ENCODE measurements around the gene TIMP3. TPM values are rescaled to one million over a fixed set of nuclear protein-coding genes. Genes with fewer than 3 reads are reported as not detected.

Gene TIMP3
- total RNA-seq, 1 donor from 2014 or later: 8.3 TPM

DNA sequence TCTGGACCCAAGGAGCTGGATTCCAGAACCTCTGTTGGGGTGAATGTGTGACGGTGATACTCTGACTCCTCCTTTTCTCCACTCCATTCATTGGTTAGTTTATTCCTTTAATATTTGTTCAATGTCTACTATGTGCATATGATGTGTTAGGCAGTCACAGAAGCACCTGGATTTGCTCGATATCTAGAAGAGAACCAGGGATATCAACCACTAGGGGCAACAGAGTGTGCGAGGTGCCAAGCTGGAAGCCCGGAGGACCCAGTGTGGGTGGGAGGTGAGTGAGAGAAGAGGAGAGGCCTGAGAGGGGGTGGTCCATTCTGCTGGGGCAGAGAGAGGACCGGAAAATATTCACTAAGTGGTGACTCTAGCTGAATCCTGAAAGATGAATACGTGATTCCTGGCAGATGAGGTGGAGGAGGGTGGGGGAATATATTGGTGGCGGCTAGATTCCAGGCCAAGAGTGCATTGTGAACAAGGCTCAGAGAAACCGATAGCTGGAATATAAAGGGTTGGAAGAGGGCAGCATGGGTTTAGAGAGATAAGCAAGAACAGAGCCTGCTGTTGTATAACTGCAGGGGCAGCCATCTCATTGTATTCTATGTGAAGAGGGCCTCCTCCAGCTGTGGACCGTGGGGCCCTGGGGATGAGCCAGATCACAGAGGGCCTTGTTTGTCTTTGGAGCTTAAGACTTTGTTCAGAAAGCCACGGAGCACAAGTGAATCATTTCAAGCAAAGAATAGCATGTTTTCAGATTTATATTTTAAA is 6.9 kb upstream of the TIMP3 start:
- TF ChIP-seq, protein P1, sequence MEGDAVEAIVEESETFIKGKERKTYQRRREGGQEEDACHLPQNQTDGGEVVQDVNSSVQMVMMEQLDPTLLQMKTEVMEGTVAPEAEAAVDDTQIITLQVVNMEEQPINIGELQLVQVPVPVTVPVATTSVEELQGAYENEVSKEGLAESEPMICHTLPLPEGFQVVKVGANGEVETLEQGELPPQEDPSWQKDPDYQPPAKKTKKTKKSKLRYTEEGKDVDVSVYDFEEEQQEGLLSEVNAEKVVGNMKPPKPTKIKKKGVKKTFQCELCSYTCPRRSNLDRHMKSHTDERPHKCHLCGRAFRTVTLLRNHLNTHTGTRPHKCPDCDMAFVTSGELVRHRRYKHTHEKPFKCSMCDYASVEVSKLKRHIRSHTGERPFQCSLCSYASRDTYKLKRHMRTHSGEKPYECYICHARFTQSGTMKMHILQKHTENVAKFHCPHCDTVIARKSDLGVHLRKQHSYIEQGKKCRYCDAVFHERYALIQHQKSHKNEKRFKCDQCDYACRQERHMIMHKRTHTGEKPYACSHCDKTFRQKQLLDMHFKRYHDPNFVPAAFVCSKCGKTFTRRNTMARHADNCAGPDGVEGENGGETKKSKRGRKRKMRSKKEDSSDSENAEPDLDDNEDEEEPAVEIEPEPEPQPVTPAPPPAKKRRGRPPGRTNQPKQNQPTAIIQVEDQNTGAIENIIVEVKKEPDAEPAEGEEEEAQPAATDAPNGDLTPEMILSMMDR (conservative IDR thresholded peaks at IDR 0.05; ENCODE audit: low read depth, low read length): peak; percentile 14
- no peak overlapping the region for H3K4me3 ChIP-seq (ENCODE audit: low read depth, low read length)
- DNase-seq (ENCODE audit: low read depth): no peak

DNA sequence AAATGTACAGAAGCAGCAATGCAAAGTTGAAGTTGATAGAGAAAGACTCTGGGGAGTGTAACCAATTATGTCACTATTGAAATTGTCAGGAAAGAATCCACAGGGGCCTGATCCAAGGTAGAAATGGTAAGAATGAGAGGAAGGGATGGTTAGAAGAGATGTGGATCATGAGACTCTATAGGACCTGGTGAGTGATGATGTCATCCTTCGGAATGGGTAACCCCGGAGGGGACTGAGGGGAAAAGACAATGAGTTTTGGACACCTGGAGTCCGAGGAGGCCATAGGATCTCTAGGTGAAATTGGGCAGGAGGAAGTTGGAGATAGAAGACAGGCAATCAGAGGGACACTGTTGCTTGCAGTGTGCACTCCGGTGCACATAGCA is 6.3 kb upstream of the TIMP3 start:
- TF ChIP-seq, protein P1 (conservative IDR thresholded peaks at IDR 0.05; ENCODE audit: low read depth, low read length): no peak
- no peak overlapping the region for H3K4me3 ChIP-seq (ENCODE audit: low read depth, low read length)
- DNase-seq (ENCODE audit: low read depth): no peak

DNA sequence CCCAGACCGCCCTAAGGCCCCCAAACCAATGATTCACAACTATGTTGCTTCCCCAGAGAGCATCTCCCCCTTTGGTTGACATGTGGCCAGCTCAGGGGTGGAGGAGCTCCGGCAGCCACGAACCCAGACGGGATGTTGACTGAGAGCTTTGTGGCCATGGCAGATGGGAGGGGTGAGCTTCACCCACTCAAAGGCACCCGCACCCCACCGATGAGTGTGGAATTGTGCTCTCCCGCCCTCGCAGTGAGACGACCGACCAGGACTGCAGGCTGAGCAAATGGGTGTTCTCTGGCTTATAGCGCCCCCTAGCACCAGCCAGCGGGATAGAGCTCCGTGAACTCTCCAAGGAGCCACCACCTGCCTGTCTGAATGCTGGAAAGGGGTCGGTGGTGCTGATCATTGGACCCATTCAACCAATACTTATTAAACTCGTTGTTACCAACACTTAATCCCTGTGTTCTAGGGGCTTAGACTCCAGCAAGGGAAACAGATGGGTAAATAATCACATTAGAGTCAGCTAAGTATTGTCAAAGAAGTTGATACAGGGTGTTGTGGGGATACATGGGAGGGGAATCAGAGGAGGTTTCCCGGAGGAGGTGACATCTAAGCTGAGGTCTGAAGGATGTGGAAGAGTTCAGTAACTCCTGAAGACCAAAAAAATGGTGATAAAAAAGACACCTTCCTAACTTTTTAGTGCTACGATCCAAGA is 4.5 kb upstream of the TIMP3 start:
- TF ChIP-seq, protein P1 (conservative IDR thresholded peaks at IDR 0.05; ENCODE audit: low read depth, low read length): peak; percentile 87
- no peak overlapping the region for H3K4me3 ChIP-seq (ENCODE audit: low read depth, low read length)
- DNase-seq (ENCODE audit: low read depth): no peak

DNA sequence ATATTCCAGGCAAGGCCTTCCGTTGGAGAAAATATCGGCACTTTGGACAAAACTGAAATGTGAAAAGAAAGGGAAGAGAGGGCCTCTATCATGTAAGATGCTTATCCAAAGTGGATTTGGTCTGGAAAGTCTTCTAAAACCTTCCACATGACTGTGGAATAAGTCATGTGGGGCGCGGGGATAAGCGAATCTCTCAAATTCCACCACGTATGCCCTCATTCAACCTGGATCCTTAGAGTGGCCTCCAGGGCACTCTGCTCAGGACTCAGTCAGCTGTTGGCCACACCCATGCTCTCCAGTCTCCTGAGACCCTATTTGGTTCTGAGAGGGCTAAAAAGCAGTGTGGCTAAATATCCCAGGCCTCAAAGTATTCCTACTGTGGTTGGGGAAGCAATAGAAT is 2.0 kb upstream of the TIMP3 start:
- no peak for DNase-seq (ENCODE audit: low read depth)
- TF ChIP-seq, protein P1 (conservative IDR thresholded peaks at IDR 0.05; ENCODE audit: low read depth, low read length): no peak
- no peak overlapping the region for H3K4me3 ChIP-seq (ENCODE audit: low read depth, low read length)

DNA sequence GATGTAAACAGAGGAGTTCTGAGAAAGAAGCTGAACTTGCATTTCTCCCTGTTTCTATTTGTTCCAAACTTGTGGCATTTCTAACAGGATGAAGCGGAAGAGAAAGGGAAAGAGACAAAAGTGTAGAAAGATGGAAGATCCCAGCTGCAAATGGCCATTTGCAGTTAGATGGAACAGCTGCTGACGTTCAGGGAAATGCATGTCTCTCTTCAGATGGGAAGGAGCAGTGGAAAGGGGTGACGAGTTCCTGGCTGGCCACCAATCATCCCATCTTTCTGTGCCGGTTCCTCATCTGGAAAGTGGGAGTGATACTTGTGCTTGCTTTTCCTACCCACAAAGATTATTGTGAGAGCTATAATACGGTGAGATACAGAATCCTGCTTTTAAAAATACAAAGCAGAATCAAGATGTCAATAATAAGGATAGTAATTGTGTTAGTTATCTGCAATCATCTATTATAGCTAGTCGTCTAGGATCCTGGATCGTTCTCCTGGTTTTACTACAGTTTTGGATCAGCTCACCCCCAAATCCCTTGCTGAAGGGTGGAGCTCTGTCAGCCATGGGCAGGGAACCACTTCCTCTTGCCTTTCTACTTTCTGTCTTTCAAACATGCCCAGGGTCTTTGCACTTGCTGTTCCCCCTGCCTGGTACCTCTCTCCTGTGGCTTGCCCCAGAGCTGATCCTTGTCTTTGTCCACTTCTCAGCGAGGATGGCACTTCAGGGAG is 1.2 kb upstream of the TIMP3 start:
- H3K4me3 ChIP-seq (ENCODE audit: low read depth, low read length): no peak overlapping the region
- TF ChIP-seq, protein P1 (conservative IDR thresholded peaks at IDR 0.05; ENCODE audit: low read depth, low read length): no peak
- no peak for DNase-seq (ENCODE audit: low read depth)

DNA sequence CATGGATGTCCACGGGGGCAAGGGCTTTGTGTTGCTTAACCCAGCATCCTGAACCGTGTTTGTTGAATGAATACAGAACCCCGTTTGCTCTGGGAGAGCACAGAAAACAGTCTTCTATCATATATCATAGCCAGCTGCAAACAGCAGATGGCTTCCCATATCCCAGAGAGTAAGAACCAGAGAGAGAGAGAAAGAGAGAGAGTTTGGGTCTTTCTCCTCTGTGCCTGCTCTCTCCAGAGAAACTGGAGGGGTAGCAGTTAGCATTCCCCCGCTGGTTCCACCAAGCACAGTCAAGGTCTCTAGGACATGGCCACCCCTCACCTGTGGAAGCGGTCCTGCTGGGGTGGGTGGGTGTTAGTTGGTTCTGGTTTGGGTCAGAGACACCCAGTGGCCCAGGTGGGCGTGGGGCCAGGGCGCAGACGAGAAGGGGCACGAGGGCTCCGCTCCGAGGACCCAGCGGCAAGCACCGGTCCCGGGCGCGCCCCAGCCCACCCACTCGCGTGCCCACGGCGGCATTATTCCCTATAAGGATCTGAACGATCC is 440 bp upstream of the TIMP3 start:
- no peak for DNase-seq (ENCODE audit: low read depth)
- TF ChIP-seq, protein P1 (conservative IDR thresholded peaks at IDR 0.05; ENCODE audit: low read depth, low read length): no peak
- H3K4me3 ChIP-seq (ENCODE audit: low read depth, low read length): no peak overlapping the region
